ENCODE measurements around the gene CCDC121. TPM values are rescaled to one million over a fixed set of nuclear protein-coding genes. Genes with fewer than 3 reads are reported as not detected.
"Not testable (repeated sequence)": the region's sequence is repeated elsewhere in the genome, so short reads cannot be mapped to it uniquely, and the experiment has no call there.

CCDC121 gene
- total RNA-seq, 4 donors from 2014 or later, result 3.5 to 12.3 (median 7.3) TPM

GRCh38 chr2:27606611-27607010 is 22.2 kb downstream of the CCDC121 start:
- Histone ChIP-seq H3K9me3 (no peaks in the 10 kb centered on the region), H3K36me3 (no peaks in the 10 kb centered on the region)
- DNase-seq, result no peak

GRCh38 chr2:27596627-27597026 is 32.2 kb downstream of the CCDC121 start:
- Histone ChIP-seq H3K4me1 (no peaks in the 10 kb centered on the region), H3K27me3 (no peaks in the 10 kb centered on the region), H3K9me3 (peaks cover 0 to 8% of the 10 kb centered on the region in 2 donors), H3K4me3 (no peak overlapping the region), H3K36me3 (peaks cover 0 to 2% of the 10 kb centered on the region in 2 donors), H3K27ac (no peak overlapping the region)
- DNase-seq, result no peak
- no peak for TF ChIP-seq CTCF (IDR thresholded peaks at IDR 0.05)
- TF ChIP-seq POLR2A (IDR thresholded peaks at IDR 0.05), result no peak
- intact Hi-C loops (cut with DNase I; ENCODE audit: low total_unique reads), result no loop called here

More at GRCh38 chr2:27606611-27607010, 22.2 kb downstream of the CCDC121 start:
- Histone ChIP-seq H3K4me3 (no peak overlapping the region), H3K27ac (no peak overlapping the region), H3K27me3 (no peaks in the 10 kb centered on the region), H3K4me1 (no peaks in the 10 kb centered on the region)
- no peak for TF ChIP-seq CTCF (IDR thresholded peaks at IDR 0.05)
- TF ChIP-seq POLR2A (IDR thresholded peaks at IDR 0.05), result no peak
- intact Hi-C loops (cut with DNase I; ENCODE audit: low total_unique reads), result no loop called here

GRCh38 chr2:27595412-27595811 is 33.4 kb downstream of the CCDC121 start:
- H3K36me3 ChIP-seq; H3K27ac ChIP-seq; DNase-seq; H3K4me3 ChIP-seq; H3K27me3 ChIP-seq; H3K4me1 ChIP-seq; intact Hi-C loops (cut with DNase I; ENCODE audit: low total_unique reads): not testable (repeated sequence)
- peaks cover 0 to 15% of the 10 kb centered on the region in 2 donors for H3K9me3 ChIP-seq

GRCh38 chr2:27594020-27594703 is 34.6 kb downstream of the CCDC121 start:
- H3K4me1 ChIP-seq; H3K36me3 ChIP-seq; H3K27ac ChIP-seq; intact Hi-C loops (cut with DNase I; ENCODE audit: low total_unique reads); H3K4me3 ChIP-seq; H3K27me3 ChIP-seq; DNase-seq: not testable (repeated sequence)
- H3K9me3 ChIP-seq, result peaks cover 0 to 23% of the 10 kb centered on the region in 2 donors

GRCh38 chr2:27593240-27593639 is 35.6 kb downstream of the CCDC121 start:
- Histone ChIP-seq H3K27me3 (no peaks in the 10 kb centered on the region), H3K4me1 (no peaks in the 10 kb centered on the region), H3K4me3 (no peak overlapping the region), H3K27ac (no peak overlapping the region), H3K9me3 (peaks cover 0 to 29% of the 10 kb centered on the region in 2 donors), H3K36me3 (no peaks in the 10 kb centered on the region)
- DNase-seq, result no peak
- intact Hi-C loops (cut with DNase I; ENCODE audit: low total_unique reads), result no loop called here
- TF ChIP-seq CTCF (IDR thresholded peaks at IDR 0.05) (no peak), POLR2A (IDR thresholded peaks at IDR 0.05) (no peak)

- H3K27ac ChIP-seq, result no peak overlapping the region
- no peak for DNase-seq
- intact Hi-C loops (cut with DNase I; ENCODE audit: low total_unique reads), result no loop called here
- TF ChIP-seq POLR2A (IDR thresholded peaks at IDR 0.05) (no peak), CTCF (IDR thresholded peaks at IDR 0.05) (no peak)
- H3K9me3 ChIP-seq, result peaks cover 0 to 29% of the 10 kb centered on the region in 2 donors
- H3K4me1 ChIP-seq, result no peaks in the 10 kb centered on the region
- no peaks in the 10 kb centered on the region for H3K27me3 ChIP-seq
- H3K4me3 ChIP-seq, result no peak overlapping the region
- H3K36me3 ChIP-seq, result no peaks in the 10 kb centered on the region
Observed at GRCh38 chr2:27591745-27592144, 37.1 kb downstream of the CCDC121 start.

All from uterus (tissue), 4 donors.